Measurements from ENCODE around the gene PCDHGA1. TPM values are rescaled to one million over a fixed set of nuclear protein-coding genes. Genes with fewer than 3 reads are reported as not detected.
A peak's percentile ranks its signal among the peaks of the same experiment; 100 is the strongest.

PCDHGA1 gene
- total RNA-seq, 2 experiments from 2014 or later, result 0.07 TPM; not detected in 1

DNA sequence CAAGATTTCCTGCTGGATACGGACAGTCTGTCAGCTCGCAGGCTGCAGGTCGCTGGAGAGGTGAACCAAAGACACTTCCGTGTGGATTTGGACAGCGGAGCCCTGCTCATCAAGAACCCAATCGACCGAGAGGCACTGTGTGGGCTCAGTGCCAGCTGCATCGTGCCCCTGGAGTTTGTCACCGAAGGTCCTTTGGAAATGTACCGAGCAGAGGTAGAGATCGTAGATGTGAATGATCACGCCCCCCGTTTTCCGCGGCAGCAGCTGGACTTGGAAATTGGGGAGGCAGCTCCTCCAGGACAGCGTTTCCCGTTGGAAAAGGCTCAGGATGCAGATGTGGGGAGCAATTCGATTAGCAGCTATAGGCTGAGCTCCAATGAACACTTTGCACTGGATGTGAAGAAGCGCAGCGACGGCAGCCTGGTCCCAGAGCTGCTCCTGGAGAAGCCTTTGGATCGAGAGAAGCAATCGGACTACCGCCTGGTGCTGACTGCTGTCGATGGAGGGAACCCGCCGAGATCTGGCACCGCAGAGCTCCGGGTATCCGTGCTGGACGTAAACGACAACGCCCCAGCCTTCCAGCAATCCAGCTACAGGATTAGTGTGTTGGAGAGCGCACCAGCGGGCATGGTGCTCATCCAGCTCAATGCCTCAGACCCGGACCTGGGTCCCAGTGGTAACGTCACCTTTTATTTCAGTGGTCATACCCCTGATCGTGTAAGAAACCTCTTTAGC lies 155.2 kb downstream of the PCDHGA1 start:
- DNase-seq, result no peak
- TF ChIP-seq, protein P1, sequence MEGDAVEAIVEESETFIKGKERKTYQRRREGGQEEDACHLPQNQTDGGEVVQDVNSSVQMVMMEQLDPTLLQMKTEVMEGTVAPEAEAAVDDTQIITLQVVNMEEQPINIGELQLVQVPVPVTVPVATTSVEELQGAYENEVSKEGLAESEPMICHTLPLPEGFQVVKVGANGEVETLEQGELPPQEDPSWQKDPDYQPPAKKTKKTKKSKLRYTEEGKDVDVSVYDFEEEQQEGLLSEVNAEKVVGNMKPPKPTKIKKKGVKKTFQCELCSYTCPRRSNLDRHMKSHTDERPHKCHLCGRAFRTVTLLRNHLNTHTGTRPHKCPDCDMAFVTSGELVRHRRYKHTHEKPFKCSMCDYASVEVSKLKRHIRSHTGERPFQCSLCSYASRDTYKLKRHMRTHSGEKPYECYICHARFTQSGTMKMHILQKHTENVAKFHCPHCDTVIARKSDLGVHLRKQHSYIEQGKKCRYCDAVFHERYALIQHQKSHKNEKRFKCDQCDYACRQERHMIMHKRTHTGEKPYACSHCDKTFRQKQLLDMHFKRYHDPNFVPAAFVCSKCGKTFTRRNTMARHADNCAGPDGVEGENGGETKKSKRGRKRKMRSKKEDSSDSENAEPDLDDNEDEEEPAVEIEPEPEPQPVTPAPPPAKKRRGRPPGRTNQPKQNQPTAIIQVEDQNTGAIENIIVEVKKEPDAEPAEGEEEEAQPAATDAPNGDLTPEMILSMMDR (IDR thresholded peaks at IDR 0.05), result no peak
- intact Hi-C loops (cut with micrococcal nuclease), result no loop called here
- H3K27me3 Mint-ChIP-seq, result peaks cover 78% of the 10 kb centered on the region
- no peak for ATAC-seq
- no peak overlapping the region for H3K27ac Mint-ChIP-seq
- CTCF ChIA-PET, result interaction anchor here (0.9 to 3.2 kb wide), 10 partner anchors 9 to 142 kb away, joined by 3 to 11 read pairs (median 3); partner anchors contain the start of genes PCDHGA11, PCDHGA12, PCDHGA3 and PCDHGA8
- POLR2A ChIA-PET, result interaction anchor here (1.1 kb wide), 1 partner anchor 9 kb away, joined by 3 read pairs; no protein-coding TSS in a partner anchor
- no peaks in the 10 kb centered on the region for H3K9me3 Mint-ChIP-seq
- H3K4me3 Mint-ChIP-seq, result peak overlapping the region; percentile 11
- peaks cover 9% of the 10 kb centered on the region for H3K4me1 Mint-ChIP-seq (ENCODE audit: low read depth)
- no peaks in the 10 kb centered on the region for H3K36me3 Mint-ChIP-seq (ENCODE audit: low read depth)

GRCh38 chr5:141486091-141486490 lies 155.8 kb downstream of the PCDHGA1 start:
- Mint-ChIP-seq H3K4me1 (ENCODE audit: low read depth) (peaks cover 9% of the 10 kb centered on the region), H3K4me3 (no peak overlapping the region), H3K27me3 (peaks cover 83% of the 10 kb centered on the region), H3K27ac (no peak overlapping the region), H3K9me3 (no peaks in the 10 kb centered on the region), H3K36me3 (ENCODE audit: low read depth) (no peaks in the 10 kb centered on the region)
- TF ChIP-seq, protein P1 (IDR thresholded peaks at IDR 0.05), result no peak
- intact Hi-C loops (cut with micrococcal nuclease), result no loop called here
- ChIA-PET CTCF (interaction anchor here (0.9 to 1.5 kb wide), 8 partner anchors 8 to 142 kb away, joined by 3 to 6 read pairs (median 3); partner anchors contain the start of genes PCDHGA12, PCDHGA3, PCDHGA8 and PCDHGC3), POLR2A (interaction anchor here (1.1 kb wide), 1 partner anchor 9 kb away, joined by 3 read pairs; no protein-coding TSS in a partner anchor)
- DNase-seq (no peak), ATAC-seq (no peak)

- no peak overlapping the region for H3K27ac Mint-ChIP-seq
- CTCF ChIA-PET, result interaction anchor here (1.3 kb wide), 1 partner anchor 26 kb away, joined by 5 read pairs; no protein-coding TSS in a partner anchor
Measured at GRCh38 chr5:141487131-141487530, 156.8 kb downstream of the PCDHGA1 start.

GRCh38 chr5:141488591-141489561 lies 158.6 kb downstream of the PCDHGA1 start, which contains the start of gene PCDHGC5:
TSS of gene PCDHGC5 (plus strand) at chr5:141489081. CDS start at chr5:141489241, 160 bp downstream.
- CTCF ChIA-PET, result interaction anchor here (0.7 to 1.8 kb wide), 5 partner anchors 8 to 75 kb away, joined by 3 to 8 read pairs (median 5); partner anchors contain the start of gene PCDHGA12
- TF ChIP-seq, protein P1 (IDR thresholded peaks at IDR 0.05), result no peak
- intact Hi-C loops (cut with micrococcal nuclease), result no loop called here
- Mint-ChIP-seq H3K4me1 (ENCODE audit: low read depth) (peaks cover 13% of the 10 kb centered on the region), H3K4me3 (no peak within 1 kb of the TSS), H3K27ac (no peak within 1 kb of the TSS), H3K27me3 (peaks cover 83% of the 10 kb centered on the region), H3K36me3 (ENCODE audit: low read depth) (no peaks in the 10 kb centered on the region), H3K9me3 (no peaks in the 10 kb centered on the region)
- ATAC-seq (no peak), DNase-seq (no peak)
- POLR2A ChIA-PET, result interaction anchor here (0.9 kb wide), 1 partner anchor 15 kb away, joined by 3 read pairs; no protein-coding TSS in a partner anchor

More at GRCh38 chr5:141487131-141487530, 156.8 kb downstream of the PCDHGA1 start:
- Mint-ChIP-seq H3K36me3 (ENCODE audit: low read depth) (no peaks in the 10 kb centered on the region), H3K4me3 (no peak overlapping the region), H3K27me3 (peaks cover 86% of the 10 kb centered on the region), H3K9me3 (no peaks in the 10 kb centered on the region), H3K4me1 (ENCODE audit: low read depth) (peaks cover 12% of the 10 kb centered on the region)
- ATAC-seq, result no peak
- DNase-seq, result no peak
- POLR2A ChIA-PET, result no interaction called here
- TF ChIP-seq, protein P1 (IDR thresholded peaks at IDR 0.05), result no peak
- intact Hi-C loops (cut with micrococcal nuclease), result no loop called here

Data from activated CD8-positive, alpha-beta T cell treated with anti-CD3 and anti-CD28 coated beads for 36 hours (primary cell).